Endothelial cell (in vitro differentiated cells): ENCODE results near the gene TTI1. TPM values are rescaled to one million over a fixed set of nuclear protein-coding genes. Genes with fewer than 3 reads are reported as not detected.

ENCODE experiments used
- DNase-seq: peaks from one replicate; pipeline ENCODE4 v3.0.0; 2021; ENCODE audit warnings: low spot score
- H3K27ac Mint-ChIP-seq: one replicate; pipeline ENCODE4 v1.8.0; 2021; ENCODE audit warnings: mixed read lengths, inconsistent platforms; ENCODE audit not compliant: unreplicated experiment
- H3K27me3 Mint-ChIP-seq: one replicate; pipeline ENCODE4 v1.8.0; 2021; ENCODE audit warnings: mild to moderate bottlenecking, moderate library complexity, mixed read lengths, inconsistent platforms; ENCODE audit not compliant: unreplicated experiment
- H3K36me3 Mint-ChIP-seq: one replicate; pipeline ENCODE4 v1.8.0; 2021; ENCODE audit warnings: mild to moderate bottlenecking, low read depth, mixed read lengths, inconsistent platforms; ENCODE audit not compliant: unreplicated experiment
- H3K4me1 Mint-ChIP-seq: one replicate; pipeline ENCODE4 v1.8.0; 2021; ENCODE audit warnings: mild to moderate bottlenecking, mixed read lengths, inconsistent platforms; ENCODE audit not compliant: unreplicated experiment
- H3K4me3 Mint-ChIP-seq: one replicate; pipeline ENCODE4 v1.8.0; 2021; ENCODE audit warnings: mild to moderate bottlenecking, mixed read lengths, inconsistent platforms; ENCODE audit not compliant: unreplicated experiment
- H3K9me3 Mint-ChIP-seq: one replicate; pipeline ENCODE4 v1.8.0; 2021; ENCODE audit warnings: mixed read lengths, inconsistent platforms; ENCODE audit not compliant: unreplicated experiment
- total RNA-seq: library from RNA; stranded (reverse); fragmentation: NEBNext Ultra II Directional; extraction: Animal tissue kit (Norgen Biotek cat#: 25700); gene quantifications from one replicate; pipeline ENCODE4 v1.2.1, GENCODE V29; 2021; ENCODE audit not compliant: unreplicated experiment
- TF ChIP-seq, protein P1 (sequence below): fragments of 200-600 bp; sonication (generic); IDR thresholded peaks from one replicate; pipeline ENCODE4 v1.5.0; 2021; ENCODE audit warnings: antibody characterized with exemption; ENCODE audit not compliant: unreplicated experiment

Gene TTI1
- total RNA-seq, 1 donor from 2014 or later, result 31.9 TPM

DNA sequence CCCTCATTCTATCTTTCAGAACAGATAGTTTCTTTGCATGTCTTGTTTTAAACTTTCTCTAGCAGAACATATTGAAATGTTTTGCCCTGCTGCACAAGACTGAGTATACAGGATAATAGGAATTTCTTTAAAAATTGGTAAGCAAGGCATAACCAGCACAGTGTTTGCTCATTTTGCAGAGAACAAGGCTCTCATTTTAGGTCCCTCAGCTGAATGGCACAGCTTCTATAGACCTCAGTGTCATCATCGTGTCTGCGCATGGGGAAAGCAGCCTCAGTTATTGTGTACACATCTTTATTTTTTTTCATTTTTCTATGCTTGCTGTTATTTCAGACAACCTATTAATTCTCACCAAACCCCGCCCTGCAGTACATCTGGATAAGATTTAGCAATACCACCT, 35.7 kb downstream of the TTI1 start:
- no peaks in the 10 kb centered on the region for H3K9me3 Mint-ChIP-seq
- H3K36me3 Mint-ChIP-seq, result peaks cover 32% of the 10 kb centered on the region
- no peak overlapping the region for H3K27ac Mint-ChIP-seq
- no peak overlapping the region for H3K4me3 Mint-ChIP-seq
- TF ChIP-seq, protein P1, sequence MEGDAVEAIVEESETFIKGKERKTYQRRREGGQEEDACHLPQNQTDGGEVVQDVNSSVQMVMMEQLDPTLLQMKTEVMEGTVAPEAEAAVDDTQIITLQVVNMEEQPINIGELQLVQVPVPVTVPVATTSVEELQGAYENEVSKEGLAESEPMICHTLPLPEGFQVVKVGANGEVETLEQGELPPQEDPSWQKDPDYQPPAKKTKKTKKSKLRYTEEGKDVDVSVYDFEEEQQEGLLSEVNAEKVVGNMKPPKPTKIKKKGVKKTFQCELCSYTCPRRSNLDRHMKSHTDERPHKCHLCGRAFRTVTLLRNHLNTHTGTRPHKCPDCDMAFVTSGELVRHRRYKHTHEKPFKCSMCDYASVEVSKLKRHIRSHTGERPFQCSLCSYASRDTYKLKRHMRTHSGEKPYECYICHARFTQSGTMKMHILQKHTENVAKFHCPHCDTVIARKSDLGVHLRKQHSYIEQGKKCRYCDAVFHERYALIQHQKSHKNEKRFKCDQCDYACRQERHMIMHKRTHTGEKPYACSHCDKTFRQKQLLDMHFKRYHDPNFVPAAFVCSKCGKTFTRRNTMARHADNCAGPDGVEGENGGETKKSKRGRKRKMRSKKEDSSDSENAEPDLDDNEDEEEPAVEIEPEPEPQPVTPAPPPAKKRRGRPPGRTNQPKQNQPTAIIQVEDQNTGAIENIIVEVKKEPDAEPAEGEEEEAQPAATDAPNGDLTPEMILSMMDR, result no peak
- peaks cover 1% of the 10 kb centered on the region for H3K27me3 Mint-ChIP-seq
- DNase-seq, result no peak
- H3K4me1 Mint-ChIP-seq, result peaks cover 4% of the 10 kb centered on the region

DNA sequence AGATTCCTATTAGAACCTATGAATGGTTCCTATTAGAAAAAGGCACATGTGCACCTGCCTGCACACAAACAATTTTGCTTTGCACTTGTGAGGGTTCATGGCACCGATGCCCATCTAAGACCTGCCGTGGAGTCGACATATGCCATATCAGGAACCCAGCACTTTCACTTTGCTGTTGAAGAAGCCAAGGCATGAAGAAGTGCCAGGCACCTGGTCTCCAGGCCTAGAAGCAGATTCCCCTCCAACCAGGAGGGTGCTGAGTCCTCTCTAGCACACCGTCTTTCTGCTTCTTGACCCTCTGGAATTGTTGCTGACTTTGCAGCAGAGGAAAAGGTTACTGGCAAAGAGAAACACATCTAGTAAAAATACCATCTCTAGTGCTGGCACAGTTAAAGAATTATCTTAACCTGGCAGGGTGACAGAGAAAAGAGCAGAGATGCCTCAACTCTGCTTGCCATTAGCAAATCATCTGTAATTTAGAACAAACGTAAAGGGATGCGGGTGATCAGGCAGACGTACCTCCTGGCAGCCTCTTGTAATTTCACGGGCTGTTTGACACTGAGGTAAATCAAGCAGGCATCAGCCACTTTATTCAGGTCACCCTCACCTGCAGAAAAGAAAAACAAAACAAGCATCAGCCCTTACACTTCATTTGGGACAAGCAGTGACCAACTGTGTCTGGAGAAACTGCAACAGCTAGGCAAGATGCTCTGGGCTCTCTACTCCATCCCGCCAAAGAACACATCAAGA, 37.2 kb downstream of the TTI1 start:
- H3K4me3 Mint-ChIP-seq, result peak overlapping the region; percentile 42
- no peak for DNase-seq
- H3K27ac Mint-ChIP-seq, result no peak overlapping the region
- no peaks in the 10 kb centered on the region for H3K9me3 Mint-ChIP-seq
- H3K4me1 Mint-ChIP-seq, result peaks cover 10% of the 10 kb centered on the region
- H3K36me3 Mint-ChIP-seq, result peaks cover 28% of the 10 kb centered on the region
- TF ChIP-seq, protein P1, result no peak
- peaks cover 1% of the 10 kb centered on the region for H3K27me3 Mint-ChIP-seq

- peaks cover 1% of the 10 kb centered on the region for H3K27me3 Mint-ChIP-seq
- no peak overlapping the region for H3K27ac Mint-ChIP-seq
- H3K36me3 Mint-ChIP-seq, result peaks cover 20% of the 10 kb centered on the region
- H3K9me3 Mint-ChIP-seq, result no peaks in the 10 kb centered on the region
- no peak for DNase-seq
- H3K4me3 Mint-ChIP-seq, result no peak overlapping the region
- peaks cover 25% of the 10 kb centered on the region for H3K4me1 Mint-ChIP-seq
- TF ChIP-seq, protein P1, result no peak
Measured at GRCh38 chr20:37994512-37994911, 38.7 kb downstream of the TTI1 start.

DNA sequence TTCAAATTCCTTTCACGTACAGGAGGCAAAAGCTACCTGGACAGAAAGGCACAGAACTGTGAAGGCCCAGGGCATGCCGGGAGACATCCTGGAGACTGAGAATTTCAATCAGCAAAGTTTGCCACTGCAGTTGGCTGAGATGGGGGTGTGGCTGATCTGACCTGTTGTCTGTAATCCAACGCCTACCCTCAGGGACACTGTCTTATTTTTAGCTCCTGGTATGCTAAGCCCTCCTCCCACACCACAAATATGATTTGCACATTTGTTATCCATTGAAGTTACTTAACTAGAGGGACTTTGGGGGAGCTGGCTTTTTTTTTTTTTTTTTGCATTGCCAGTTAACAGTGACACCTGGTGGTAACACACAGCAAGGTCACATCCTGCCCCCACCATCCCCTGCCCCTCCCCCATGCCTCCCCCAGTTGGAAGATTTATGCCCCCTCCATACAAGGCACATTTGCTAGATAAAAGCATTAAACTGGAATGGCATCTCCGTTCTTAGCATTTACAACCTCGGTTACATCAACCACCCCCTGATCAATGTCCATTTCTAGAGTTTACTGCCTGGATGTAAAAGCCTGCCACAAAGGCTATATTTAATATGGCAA, 40.4 kb downstream of the TTI1 start:
- TF ChIP-seq, protein P1, result peak; percentile 80
- H3K27ac Mint-ChIP-seq, result no peak overlapping the region
- H3K36me3 Mint-ChIP-seq, result peaks cover 22% of the 10 kb centered on the region
- H3K4me3 Mint-ChIP-seq, result no peak overlapping the region
- H3K9me3 Mint-ChIP-seq, result no peaks in the 10 kb centered on the region
- peaks cover 37% of the 10 kb centered on the region for H3K4me1 Mint-ChIP-seq
- H3K27me3 Mint-ChIP-seq, result no peaks in the 10 kb centered on the region
- no peak for DNase-seq

DNA sequence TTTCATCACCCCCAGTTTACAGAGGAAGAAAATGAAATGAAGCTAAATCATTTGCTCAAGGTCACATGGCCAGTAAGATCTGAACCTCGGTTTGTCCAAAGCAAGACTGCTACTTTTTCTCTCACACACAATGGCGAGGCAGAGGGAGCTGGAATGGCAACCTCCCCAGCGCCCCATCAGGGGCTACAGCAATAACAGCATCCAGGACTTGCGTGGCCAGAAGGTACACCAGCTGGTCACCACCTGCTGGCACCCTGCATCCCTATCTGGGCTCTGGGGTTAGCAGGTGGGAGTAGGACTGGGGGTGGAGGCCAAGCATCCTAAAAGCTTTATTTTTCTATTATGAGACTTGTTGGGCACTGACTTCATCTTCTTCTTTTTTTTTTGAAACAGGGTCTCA, 41.3 kb downstream of the TTI1 start:
- no peaks in the 10 kb centered on the region for H3K9me3 Mint-ChIP-seq
- TF ChIP-seq, protein P1, result no peak
- peaks cover 37% of the 10 kb centered on the region for H3K4me1 Mint-ChIP-seq
- peaks cover 18% of the 10 kb centered on the region for H3K36me3 Mint-ChIP-seq
- H3K4me3 Mint-ChIP-seq, result no peak overlapping the region
- DNase-seq, result no peak
- H3K27ac Mint-ChIP-seq, result no peak overlapping the region
- H3K27me3 Mint-ChIP-seq, result no peaks in the 10 kb centered on the region
